Tibial nerve (tissue), 4 donors: ENCODE measurements around the gene ALKBH7. TPM values are rescaled to one million over a fixed set of nuclear protein-coding genes. Genes with fewer than 3 reads are reported as not detected.
"Not testable (repeated sequence)": the region's sequence is repeated elsewhere in the genome, so short reads cannot be mapped to it uniquely, and the experiment has no call there.

ENCODE experiments used
- DNase-seq, 2 donors: peaks; one replicate each; pipeline ENCODE4 v3.0.0-alpha.2; 2019; ENCODE audit warnings: low spot score in 2 of 2
- H3K27ac ChIP-seq, 4 donors: fragments of 200-600 bp; sonication (generic) in 3 of 4; one replicate each; pipeline ENCODE4 v1.5.1; 2017 to 2019; ENCODE audit warnings: mild to moderate bottlenecking in 1 of 4
- H3K27me3 ChIP-seq, 2 donors: fragments of 200-600 bp; sonication (generic) in 1 of 2; one replicate each; pipeline versions ENCODE4 v1.5.1 to v1.6.0; 2017 to 2019
- H3K36me3 ChIP-seq, 3 donors: fragments of 200-600 bp; sonication (generic); one replicate each; pipeline ENCODE4 v1.5.1; 2018 to 2019
- H3K4me1 ChIP-seq, 4 donors: fragments of 200-600 bp; sonication (generic) in 3 of 4; one replicate each; pipeline ENCODE4 v1.5.1; 2017 to 2019
- H3K4me3 ChIP-seq, 4 donors: fragments of 200-600 bp; sonication (generic) in 3 of 4; one replicate each; pipeline ENCODE4 v1.5.1; 2017 to 2019; ENCODE audit warnings: mild to moderate bottlenecking in 1 of 4, moderate library complexity in 1 of 4
- H3K9me3 ChIP-seq, 4 donors: fragments of 200-600 bp; sonication (generic) in 3 of 4; one replicate each; pipeline ENCODE4 v1.5.1; 2017 to 2019
- EP300 ChIP-seq, 2 donors: sonication (generic); formaldehyde crosslinking; IDR thresholded peaks; one replicate each; pipeline ENCODE4 v1.6.1; 2017; ENCODE audit warnings: antibody characterized with exemption in 2 of 2, mild to moderate bottlenecking in 1 of 2
- POLR2A ChIP-seq, 2 donors: fragments of 450-650 bp; IDR thresholded peaks; one replicate each; pipeline ENCODE4 v1.6.1; 2017; ENCODE audit warnings: antibody characterized with exemption in 2 of 2, mild to moderate bottlenecking in 2 of 2, moderate library complexity in 2 of 2
- WGBS, 2 donors: methylation state at CpG; one replicate each; pipeline ENCODE4 v1.1.5; 2018; 5-methylcytosine and 5-hydroxymethylcytosine counted together
- total RNA-seq, 4 donors: library from RNA; depleted of rRNA; stranded (reverse); fragments of >200 nt; gene quantifications; one replicate each; pipeline ENCODE4 v1.1.0, GENCODE V29; 2016
- TF ChIP-seq, protein P1 (sequence below), 5 experiments: fragments of 200-600 bp in 3 of 5; fragments of 450-650 bp in 2 of 5; sonication (generic) in 3 of 5; IDR thresholded peaks; one replicate each; pipeline ENCODE4 v1.5.1; 2016 to 2019; ENCODE audit warnings: antibody characterized with exemption in 5 of 5, mild to moderate bottlenecking in 3 of 5, moderate library complexity in 2 of 5

ALKBH7 gene
- total RNA-seq, 4 donors from 2014 or later, result 54.0 to 77.6 (median 70.4) TPM

DNA sequence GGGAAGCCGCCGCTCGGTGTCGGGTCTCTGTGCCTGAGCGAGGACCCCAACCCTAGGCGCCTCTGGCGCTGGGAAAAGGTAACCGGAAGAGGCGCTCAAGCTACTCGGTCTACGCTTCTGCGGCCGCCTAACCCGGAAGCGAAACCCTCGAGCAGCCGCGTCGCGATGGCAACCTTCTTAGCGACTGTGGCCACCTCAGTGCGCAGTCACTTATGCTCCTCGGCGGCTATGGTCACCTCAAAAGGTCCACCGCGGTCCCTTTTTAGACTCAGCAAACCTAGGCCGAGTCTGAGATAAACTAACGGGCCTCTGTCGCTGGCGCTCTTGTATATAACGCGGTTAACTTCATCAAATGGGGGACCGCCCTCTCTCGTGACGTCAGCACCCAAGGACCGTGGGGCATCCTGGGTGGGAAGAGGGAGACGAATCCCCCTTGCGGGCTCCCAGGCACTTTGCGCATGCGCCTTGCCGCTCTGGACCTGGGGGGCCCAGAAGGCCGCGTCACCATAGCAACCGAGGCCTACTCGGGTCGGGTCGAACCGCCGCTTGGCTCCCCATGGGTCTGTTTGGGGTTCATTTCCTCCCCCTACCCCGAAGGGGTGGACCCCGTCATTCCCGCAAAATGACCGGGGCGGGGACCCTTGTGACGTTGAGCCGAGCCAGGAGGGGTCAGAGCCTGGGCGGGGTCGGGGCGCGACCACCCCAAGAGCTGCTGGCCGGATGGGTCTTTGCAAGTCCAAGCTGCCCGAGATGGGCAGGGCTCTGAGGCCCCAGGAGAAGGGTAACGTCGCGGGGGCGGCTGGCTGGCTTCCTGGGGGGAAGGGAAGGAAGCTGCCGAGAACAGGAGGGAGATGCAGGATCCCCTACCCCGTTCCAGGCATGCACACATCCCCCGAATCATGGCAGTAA lies 20.7 kb downstream of the ALKBH7 start, which contains the start of gene GTF2F1:
Gene GTF2F1, minus strand, starts transcription at position 91 of the 909 bp plus-strand sequence. CDS start 169 bp downstream, outside the sequence.
- Histone ChIP-seq H3K36me3 (peaks cover 4 to 35% (median 12%) of the 10 kb centered on the region in 3 donors), H3K27ac (peak within 1 kb of the TSS; percentile 94 to 99 (median 97)), H3K9me3 (no peaks in the 10 kb centered on the region), H3K4me1 (peaks cover 0 to 24% (median 12%) of the 10 kb centered on the region in 4 donors), H3K4me3 (peak within 1 kb of the TSS; percentile 64 to 77 (median 70)), H3K27me3 (no peaks in the 10 kb centered on the region)
- 1% methylated on average over 39 to 56 of the region's 69 CpGs for WGBS, 2 donors
- DNase-seq, result peak; percentile 85 to 91
- TF ChIP-seq POLR2A (IDR thresholded peaks at IDR 0.05) (peak in 1 of 2 donors; percentile 11), EP300 (IDR thresholded peaks at IDR 0.05) (peak; percentile 73 to 77)
- TF ChIP-seq, protein P1, sequence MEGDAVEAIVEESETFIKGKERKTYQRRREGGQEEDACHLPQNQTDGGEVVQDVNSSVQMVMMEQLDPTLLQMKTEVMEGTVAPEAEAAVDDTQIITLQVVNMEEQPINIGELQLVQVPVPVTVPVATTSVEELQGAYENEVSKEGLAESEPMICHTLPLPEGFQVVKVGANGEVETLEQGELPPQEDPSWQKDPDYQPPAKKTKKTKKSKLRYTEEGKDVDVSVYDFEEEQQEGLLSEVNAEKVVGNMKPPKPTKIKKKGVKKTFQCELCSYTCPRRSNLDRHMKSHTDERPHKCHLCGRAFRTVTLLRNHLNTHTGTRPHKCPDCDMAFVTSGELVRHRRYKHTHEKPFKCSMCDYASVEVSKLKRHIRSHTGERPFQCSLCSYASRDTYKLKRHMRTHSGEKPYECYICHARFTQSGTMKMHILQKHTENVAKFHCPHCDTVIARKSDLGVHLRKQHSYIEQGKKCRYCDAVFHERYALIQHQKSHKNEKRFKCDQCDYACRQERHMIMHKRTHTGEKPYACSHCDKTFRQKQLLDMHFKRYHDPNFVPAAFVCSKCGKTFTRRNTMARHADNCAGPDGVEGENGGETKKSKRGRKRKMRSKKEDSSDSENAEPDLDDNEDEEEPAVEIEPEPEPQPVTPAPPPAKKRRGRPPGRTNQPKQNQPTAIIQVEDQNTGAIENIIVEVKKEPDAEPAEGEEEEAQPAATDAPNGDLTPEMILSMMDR (IDR thresholded peaks at IDR 0.05), result peak in 3 of 5 experiments; percentile 6 to 39 (median 15)

DNA sequence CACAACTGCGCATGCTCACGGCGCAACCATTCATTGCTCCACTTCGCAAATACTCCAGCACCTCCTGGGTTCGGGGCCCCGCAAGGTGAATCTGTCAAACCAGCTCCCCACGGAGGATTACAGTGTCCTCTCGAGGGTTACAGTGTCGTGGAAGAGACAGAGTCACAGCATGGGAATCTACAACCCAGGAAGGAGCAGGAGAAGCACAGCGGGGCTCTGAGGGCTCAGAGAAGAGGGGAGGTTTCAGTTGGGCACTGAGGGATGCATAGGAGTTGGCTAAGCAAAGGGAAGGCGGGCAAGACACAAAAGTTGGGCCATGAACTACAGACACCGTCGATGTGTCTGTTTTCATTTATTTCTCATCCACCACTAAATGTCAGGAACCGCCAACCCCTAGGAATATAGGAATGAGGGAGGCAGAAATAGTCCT lies 21.4 kb downstream of the ALKBH7 start:
- Histone ChIP-seq H3K27me3 (no peaks in the 10 kb centered on the region), H3K36me3 (peaks cover 0 to 28% (median 5%) of the 10 kb centered on the region in 3 donors), H3K27ac (peak overlapping the region; percentile 94 to 99 (median 97)), H3K4me1 (peaks cover 0 to 24% (median 12%) of the 10 kb centered on the region in 4 donors), H3K9me3 (no peaks in the 10 kb centered on the region), H3K4me3 (peak overlapping the region; percentile 64 to 77 (median 70))
- DNase-seq, result no peak
- no peak for TF ChIP-seq EP300 (IDR thresholded peaks at IDR 0.05)
- no peak for TF ChIP-seq POLR2A (IDR thresholded peaks at IDR 0.05)
- TF ChIP-seq, protein P1 (IDR thresholded peaks at IDR 0.05), result no peak
- WGBS, 2 donors, result 25 to 27% methylated on average over 14 of the region's 14 CpGs

DNA sequence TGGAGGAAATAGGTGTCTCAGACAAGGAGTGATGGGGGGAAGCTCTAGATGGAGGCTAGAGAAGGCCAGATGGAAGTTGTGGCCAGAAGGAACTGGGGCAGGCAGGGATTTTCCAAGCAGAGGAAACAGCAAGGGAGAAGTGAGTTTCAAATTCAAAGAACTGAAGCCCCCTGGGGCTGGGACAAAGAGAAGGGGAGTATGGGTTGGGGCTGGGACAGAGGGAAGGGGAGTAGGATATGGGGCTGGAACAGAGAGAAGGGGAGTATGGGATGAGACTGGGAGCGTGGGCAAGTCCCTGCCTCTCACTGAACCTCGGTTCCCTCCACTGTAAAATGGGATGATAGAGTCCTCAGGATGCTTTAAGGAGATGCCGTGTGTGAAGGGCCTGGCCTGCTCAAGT lies 22.2 kb downstream of the ALKBH7 start:
- DNase-seq, result no peak
- peaks cover 0 to 24% (median 12%) of the 10 kb centered on the region in 4 donors for H3K4me1 ChIP-seq
- H3K4me3 ChIP-seq, result no peak overlapping the region
- H3K36me3 ChIP-seq, result peaks cover 0 to 20% (median 0%) of the 10 kb centered on the region in 3 donors
- no peaks in the 10 kb centered on the region for H3K27me3 ChIP-seq
- TF ChIP-seq POLR2A (IDR thresholded peaks at IDR 0.05), result no peak
- TF ChIP-seq EP300 (IDR thresholded peaks at IDR 0.05), result no peak
- TF ChIP-seq, protein P1 (IDR thresholded peaks at IDR 0.05), result no peak
- H3K9me3 ChIP-seq, result no peaks in the 10 kb centered on the region
- WGBS, 2 donors, result 85 to 86% methylated on average over 3 of the region's 3 CpGs
- H3K27ac ChIP-seq, result no peak overlapping the region

DNA sequence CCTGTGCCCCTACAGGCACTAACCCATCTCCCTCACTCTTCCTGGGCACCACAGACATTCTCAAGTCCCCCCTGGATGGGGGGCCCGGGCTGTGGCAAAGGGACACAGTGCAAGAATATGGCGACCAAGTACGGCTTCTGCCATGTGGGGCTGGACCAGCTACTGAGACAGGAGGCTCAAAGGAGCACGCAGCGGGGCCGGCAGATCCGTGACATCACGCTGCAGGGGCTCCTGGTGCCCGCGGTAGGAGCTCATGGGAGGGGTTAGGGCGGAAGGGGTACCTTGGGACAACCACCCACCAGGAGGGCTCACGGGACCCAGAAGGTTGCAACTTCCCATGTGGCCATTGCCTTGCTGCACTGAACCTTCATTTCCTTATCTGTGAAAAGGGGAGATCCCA lies 23.7 kb downstream of the ALKBH7 start:
- H3K4me1 ChIP-seq, result peaks cover 0 to 19% (median 12%) of the 10 kb centered on the region in 4 donors
- no peak overlapping the region for H3K4me3 ChIP-seq
- H3K27me3 ChIP-seq, result no peaks in the 10 kb centered on the region
- no peaks in the 10 kb centered on the region for H3K9me3 ChIP-seq
- 90 to 91% methylated on average over 3 to 12 of the region's 12 CpGs for WGBS, 2 donors
- no peak overlapping the region for H3K27ac ChIP-seq
- peaks cover 0 to 5% (median 0%) of the 10 kb centered on the region in 3 donors for H3K36me3 ChIP-seq
- no peak for TF ChIP-seq EP300 (IDR thresholded peaks at IDR 0.05)
- TF ChIP-seq, protein P1 (IDR thresholded peaks at IDR 0.05), result no peak
- TF ChIP-seq POLR2A (IDR thresholded peaks at IDR 0.05), result no peak
- DNase-seq, result no peak

DNA sequence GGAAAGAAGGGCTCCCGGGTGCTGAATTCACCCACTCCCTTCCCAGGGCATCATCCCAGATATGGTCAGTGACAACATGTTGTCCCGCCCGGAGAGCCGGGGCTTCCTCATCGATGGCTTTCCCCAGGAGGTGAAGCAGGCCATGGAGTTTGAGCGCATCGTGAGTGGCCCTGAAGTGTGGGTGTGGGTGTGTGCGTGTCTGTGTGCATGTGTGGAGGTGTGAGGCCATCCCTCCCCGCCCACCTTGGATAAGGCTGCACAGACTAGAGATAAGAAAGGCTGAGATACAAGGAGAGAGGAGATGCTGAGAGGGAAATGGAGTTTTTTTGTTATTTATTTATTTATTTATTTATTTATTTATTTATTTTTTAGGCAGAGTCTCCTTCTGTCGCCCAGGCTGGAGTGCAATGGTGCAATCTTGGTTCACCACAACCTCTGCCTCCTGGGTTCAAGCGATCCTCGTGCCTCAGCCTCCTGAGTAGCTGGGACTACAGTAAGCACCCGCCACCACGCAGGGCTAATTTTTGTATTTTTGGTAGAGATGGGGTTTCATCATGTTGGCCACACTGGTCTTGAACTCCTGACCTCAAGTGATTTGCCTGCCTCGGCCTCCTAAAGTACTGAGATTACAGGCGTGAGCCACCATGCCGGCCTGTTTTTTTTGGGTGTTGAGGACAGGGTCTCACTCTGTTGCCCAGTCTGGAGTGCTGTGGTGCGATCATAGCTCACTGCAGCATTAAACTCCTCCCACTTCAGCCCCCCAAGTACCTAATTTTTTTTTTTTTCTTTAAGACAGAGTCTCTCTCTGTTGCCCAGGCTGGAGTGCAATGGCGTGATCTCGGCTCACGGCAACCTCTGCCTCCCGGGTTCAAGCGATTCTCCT lies 27.7 kb downstream of the ALKBH7 start:
- not testable (repeated sequence) for H3K4me3 ChIP-seq, H3K27ac ChIP-seq, DNase-seq, H3K9me3 ChIP-seq, H3K27me3 ChIP-seq, H3K36me3 ChIP-seq
- 87 to 89% methylated on average over 23 of the region's 23 CpGs for WGBS, 2 donors
- H3K4me1 ChIP-seq, result peaks cover 0 to 12% (median 4%) of the 10 kb centered on the region in 4 donors
